NOMO-1 treated with DMSO at 0.1 percent for 48 hours (cell line): Measurements from ENCODE around the gene BRCA1.
A peak's percentile ranks its signal among the peaks of the same experiment; 100 is the strongest.
"Not testable (repeated sequence)": the region's sequence is repeated elsewhere in the genome, so short reads cannot be mapped to it uniquely, and the experiment has no call there.

Source experiments
- DNase-seq: peaks from one replicate; lab custom pipeline; 2025; ENCODE audit not compliant: unreplicated experiment; lab: John Stamatoyannopoulos, UW

BRCA1 gene

DNA sequence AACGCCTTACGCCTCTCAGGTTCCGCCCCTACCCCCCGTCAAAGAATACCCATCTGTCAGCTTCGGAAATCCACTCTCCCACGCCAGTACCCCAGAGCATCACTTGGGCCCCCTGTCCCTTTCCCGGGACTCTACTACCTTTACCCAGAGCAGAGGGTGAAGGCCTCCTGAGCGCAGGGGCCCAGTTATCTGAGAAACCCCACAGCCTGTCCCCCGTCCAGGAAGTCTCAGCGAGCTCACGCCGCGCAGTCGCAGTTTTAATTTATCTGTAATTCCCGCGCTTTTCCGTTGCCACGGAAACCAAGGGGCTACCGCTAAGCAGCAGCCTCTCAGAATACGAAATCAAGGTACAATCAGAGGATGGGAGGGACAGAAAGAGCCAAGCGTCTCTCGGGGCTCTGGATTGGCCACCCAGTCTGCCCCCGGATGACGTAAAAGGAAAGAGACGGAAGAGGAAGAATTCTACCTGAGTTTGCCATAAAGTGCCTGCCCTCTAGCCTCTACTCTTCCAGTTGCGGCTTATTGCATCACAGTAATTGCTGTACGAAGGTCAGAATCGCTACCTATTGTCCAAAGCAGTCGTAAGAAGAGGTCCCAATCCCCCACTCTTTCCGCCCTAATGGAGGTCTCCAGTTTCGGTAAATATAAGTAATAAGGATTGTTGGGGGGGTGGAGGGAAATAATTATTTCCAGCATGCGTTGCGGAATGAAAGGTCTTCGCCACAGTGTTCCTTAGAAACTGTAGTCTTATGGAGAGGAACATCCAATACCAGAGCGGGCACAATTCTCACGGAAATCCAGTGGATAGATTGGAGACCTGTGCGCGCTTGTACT lies at the start of gene BRCA1:
Gene BRCA1 (minus strand): TSS at position 232 of the 834 bp plus-strand sequence. CDS start 1,268 bp downstream, outside the sequence.
- peak; percentile 100 for DNase-seq

- peak; percentile 56 for DNase-seq
These were observed 46.7 kb upstream of the BRCA1 start for GRCh38 chr17:43171586-43172487.

GRCh38 chr17:43170766-43171585 lies 45.8 kb upstream of the BRCA1 start, which contains the start of gene NBR1:
Gene NBR1, plus strand, starts transcription at chr17:43171214. Its CDS starts 4,586 bp downstream, at chr17:43175800.
- DNase-seq, result peak; percentile 98

- DNase-seq, result peak; percentile 99
These were observed 45.1 kb upstream of the BRCA1 start for GRCh38 chr17:43170140-43170765.

DNA sequence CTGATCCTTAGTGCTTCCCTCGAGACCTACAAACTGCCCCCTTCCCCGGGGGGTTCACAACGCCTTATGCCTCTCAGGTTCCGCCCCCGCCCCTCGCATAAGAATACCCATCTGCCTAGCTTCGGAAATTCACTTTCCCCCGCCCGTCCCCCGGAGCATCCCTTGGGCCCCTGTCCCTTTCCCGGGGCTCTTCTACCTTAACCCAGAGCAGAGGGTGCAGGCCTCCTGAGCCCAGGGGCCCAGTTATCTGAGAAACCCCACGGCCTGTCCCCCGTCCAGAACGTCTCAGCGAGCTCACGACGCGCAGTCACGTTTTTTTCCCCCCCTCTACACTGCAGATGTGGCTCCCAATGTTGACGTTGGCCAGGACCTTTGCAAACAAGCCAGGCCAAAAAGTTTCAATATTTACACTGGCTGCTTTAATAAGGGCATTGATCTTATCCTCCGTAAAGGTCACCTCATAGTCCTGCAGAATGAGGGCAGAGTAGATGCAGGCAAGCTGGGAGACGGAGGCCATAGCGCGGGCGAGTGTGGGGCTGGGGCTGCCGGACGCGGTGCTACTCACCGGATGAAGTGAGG lies 44.5 kb upstream of the BRCA1 start:
- peak; percentile 46 for DNase-seq

- DNase-seq, result not testable (repeated sequence)
These were observed 40.8 kb upstream of the BRCA1 start for GRCh38 chr17:43165971-43166370.

GRCh38 chr17:43159957-43160356 lies 34.8 kb upstream of the BRCA1 start:
- not testable (repeated sequence) for DNase-seq

GRCh38 chr17:43159232-43159631 lies 34.1 kb upstream of the BRCA1 start:
- DNase-seq, result not testable (repeated sequence)

DNA sequence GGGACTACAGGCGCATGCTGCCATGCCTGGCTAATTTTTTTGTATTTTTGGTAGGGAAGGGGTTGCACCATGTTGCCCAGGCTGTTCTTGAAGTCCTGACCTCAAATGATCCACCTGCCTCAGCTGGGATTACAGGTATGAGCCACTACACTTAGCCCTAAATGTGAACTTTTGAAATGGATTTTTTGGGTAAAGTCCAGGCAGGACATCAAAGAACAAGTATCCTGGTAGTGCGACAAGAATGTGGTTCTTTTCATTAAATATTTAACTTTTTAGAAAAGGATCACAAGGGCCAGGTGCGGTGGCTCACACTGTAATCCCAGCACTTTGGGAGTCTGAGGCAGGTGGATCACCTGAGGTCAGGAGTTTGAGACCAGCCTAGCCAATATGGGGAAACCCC lies 30.5 kb upstream of the BRCA1 start:
- no peak for DNase-seq

DNA sequence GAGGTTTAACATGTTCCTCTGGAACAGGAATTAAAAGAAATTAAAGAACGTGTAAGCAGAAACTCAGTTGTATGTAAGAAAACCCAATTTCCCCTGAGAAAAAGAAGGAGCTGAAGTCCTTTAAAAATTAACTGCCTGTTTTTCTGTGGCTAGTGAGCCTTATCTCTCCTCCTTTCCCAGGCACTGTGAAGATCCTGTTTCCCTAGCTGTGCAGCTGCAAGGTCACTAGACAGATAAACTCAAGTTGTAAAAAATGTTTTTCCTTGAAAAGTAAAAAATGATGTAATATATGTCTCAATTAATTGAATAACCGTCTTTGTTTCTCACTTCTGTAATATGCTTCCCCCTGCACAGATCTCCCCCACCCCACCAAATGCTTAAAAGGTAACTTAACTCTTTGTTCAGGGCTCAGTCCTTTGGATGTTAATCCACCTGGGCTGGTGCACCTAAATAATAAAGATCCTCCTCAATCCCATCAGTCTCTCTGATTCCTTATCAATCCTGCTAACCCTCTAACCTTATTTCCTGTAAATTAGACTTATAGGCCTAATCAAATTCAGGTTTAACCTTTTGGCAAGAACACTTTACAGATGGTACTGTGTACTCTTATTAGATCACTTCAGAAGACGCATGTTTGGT lies 28.2 kb upstream of the BRCA1 start:
- not testable (repeated sequence) for DNase-seq

- no peak for DNase-seq
These were observed 26.8 kb upstream of the BRCA1 start for GRCh38 chr17:43151880-43152456.

- no peak for DNase-seq
These were observed 21.5 kb upstream of the BRCA1 start for GRCh38 chr17:43146649-43147048.

DNA sequence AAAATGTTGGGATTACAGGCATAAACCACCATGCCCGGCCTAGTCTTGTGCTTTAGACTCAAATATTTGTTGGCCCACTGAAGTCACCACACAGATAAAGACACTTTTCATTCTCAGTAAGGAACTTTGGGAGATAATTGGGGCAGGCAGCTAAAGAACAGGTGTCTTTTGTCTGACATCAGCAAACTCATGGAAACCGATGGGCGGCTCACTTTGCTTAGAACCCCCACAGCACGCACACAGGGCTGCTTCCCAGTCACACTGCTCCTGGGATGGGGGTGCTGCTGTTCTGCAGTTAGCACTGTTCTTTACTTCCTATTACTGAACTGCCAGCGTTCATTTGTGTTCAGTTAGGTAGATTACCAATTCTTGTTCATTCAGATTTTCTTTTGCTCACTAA lies 18.0 kb upstream of the BRCA1 start:
- DNase-seq, result no peak

- DNase-seq, result no peak
These were observed 17.0 kb upstream of the BRCA1 start for GRCh38 chr17:43142153-43142552.

GRCh38 chr17:43140396-43141332 lies 15.5 kb upstream of the BRCA1 start:
- peak; percentile 48 for DNase-seq

GRCh38 chr17:43138531-43138930 lies 13.4 kb upstream of the BRCA1 start:
- not testable (repeated sequence) for DNase-seq

GRCh38 chr17:43136574-43136973 lies 11.4 kb upstream of the BRCA1 start:
- not testable (repeated sequence) for DNase-seq

- no peak for DNase-seq
These were observed 10.3 kb upstream of the BRCA1 start for GRCh38 chr17:43135454-43135819.
